Upper lobe of left lung (tissue), 4 donors: ENCODE data around the gene RASA3.

Experiments
- CTCF ChIP-seq, 6 experiments: fragments of 450-650 bp in 4 of 6; fragments of 200-600 bp in 2 of 6; sonication (generic) in 2 of 6; IDR thresholded peaks; one replicate each; pipeline ENCODE4 v1.5.1; 2016 to 2019; ENCODE audit warnings: antibody characterized with exemption in 6 of 6
- POLR2A ChIP-seq, 4 donors: fragments of 450-650 bp; IDR thresholded peaks; one replicate each; pipeline ENCODE4 v1.5.1; 2016 to 2017; ENCODE audit warnings: antibody characterized with exemption in 4 of 4, mild to moderate bottlenecking in 2 of 4

DNA sequence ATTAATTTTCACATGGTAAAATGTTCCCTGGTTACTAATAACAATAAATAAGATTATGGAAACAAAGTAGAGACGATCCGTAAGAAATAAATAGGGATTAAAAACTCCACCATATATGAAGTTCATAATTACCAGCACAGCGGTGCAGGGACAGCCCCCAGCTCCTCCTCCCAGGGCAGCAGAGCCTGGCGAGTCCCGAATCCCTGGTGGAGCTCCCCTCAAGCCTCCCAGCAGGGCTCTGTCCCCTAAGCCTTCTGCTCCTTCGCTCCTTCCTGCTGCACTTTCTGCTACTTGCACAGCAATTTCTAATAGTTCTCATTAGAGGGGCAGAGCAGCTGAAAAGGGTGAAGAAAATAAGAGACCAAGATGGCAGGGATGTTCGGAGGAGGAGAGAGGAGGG is 43.6 kb downstream of the RASA3 start:
- TF ChIP-seq POLR2A (IDR thresholded peaks at IDR 0.05) (no peak), CTCF (IDR thresholded peaks at IDR 0.05) (no peak)
